Measurements from ENCODE around the gene CRYAB.

DNA sequence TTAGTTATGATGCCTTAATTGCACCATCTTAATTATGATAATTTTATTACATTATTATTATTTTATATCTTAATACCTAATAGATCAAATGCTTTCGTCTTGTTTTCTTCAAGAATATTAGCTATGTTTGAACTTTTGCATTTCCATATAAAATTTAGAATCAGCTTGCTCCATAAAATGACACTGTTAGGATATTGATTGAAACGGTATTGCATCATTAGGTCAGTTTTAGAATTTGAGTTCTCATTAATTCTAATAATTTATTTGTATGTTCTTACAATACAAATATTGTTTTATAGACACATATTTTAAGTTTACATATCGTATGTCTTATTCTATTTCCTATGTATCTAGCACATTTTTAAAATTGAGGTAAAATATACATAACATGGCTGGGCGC lies 25.5 kb downstream of the CRYAB start:
- TF ChIP-seq, protein P1, sequence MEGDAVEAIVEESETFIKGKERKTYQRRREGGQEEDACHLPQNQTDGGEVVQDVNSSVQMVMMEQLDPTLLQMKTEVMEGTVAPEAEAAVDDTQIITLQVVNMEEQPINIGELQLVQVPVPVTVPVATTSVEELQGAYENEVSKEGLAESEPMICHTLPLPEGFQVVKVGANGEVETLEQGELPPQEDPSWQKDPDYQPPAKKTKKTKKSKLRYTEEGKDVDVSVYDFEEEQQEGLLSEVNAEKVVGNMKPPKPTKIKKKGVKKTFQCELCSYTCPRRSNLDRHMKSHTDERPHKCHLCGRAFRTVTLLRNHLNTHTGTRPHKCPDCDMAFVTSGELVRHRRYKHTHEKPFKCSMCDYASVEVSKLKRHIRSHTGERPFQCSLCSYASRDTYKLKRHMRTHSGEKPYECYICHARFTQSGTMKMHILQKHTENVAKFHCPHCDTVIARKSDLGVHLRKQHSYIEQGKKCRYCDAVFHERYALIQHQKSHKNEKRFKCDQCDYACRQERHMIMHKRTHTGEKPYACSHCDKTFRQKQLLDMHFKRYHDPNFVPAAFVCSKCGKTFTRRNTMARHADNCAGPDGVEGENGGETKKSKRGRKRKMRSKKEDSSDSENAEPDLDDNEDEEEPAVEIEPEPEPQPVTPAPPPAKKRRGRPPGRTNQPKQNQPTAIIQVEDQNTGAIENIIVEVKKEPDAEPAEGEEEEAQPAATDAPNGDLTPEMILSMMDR (IDR thresholded peaks at IDR 0.05): no peak
- no peak for TF ChIP-seq NFE2L1 (CRISPR knock-in tag; IDR thresholded peaks at IDR 0.05)
- TF ChIP-seq, protein P2, sequence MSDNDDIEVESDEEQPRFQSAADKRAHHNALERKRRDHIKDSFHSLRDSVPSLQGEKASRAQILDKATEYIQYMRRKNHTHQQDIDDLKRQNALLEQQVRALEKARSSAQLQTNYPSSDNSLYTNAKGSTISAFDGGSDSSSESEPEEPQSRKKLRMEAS (CRISPR knock-in tag; IDR thresholded peaks at IDR 0.05): no peak
- TF ChIP-seq, protein P3, sequence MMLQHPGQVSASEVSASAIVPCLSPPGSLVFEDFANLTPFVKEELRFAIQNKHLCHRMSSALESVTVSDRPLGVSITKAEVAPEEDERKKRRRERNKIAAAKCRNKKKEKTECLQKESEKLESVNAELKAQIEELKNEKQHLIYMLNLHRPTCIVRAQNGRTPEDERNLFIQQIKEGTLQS (CRISPR knock-in tag; conservative IDR thresholded peaks at IDR 0.05): no peak

All from WTC11 (cell line).